Mesodermal cell (in vitro differentiated cells): ENCODE measurements around the gene GALNT2.

Experiments
- H3K27ac ChIP-seq: 2 replicates; pipeline ENCODE4 v1.7.0; 2013; ENCODE audit warnings: mild to moderate bottlenecking, low read depth, low read length, moderate library complexity; ENCODE audit not compliant: severe bottlenecking
- H3K36me3 ChIP-seq: 2 replicates; pipeline ENCODE4 v1.7.1; 2013; ENCODE audit warnings: mild to moderate bottlenecking, low read length, moderate library complexity; ENCODE audit not compliant: control insufficient read depth, insufficient read depth
- H3K4me1 ChIP-seq: one replicate; pipeline ENCODE4 v1.7.1; 2013; ENCODE audit warnings: mild to moderate bottlenecking, low read length; ENCODE audit not compliant: insufficient read depth, control insufficient read depth, poor library complexity, severe bottlenecking
- H3K4me3 ChIP-seq: 2 replicates; pipeline ENCODE4 v1.7.0; 2013; ENCODE audit warnings: low read length, control low read depth, mild to moderate bottlenecking; ENCODE audit not compliant: insufficient read depth, poor library complexity, severe bottlenecking; ENCODE audit errors: extremely low read depth
- H3K9me3 ChIP-seq: 2 replicates; pipeline ENCODE4 v1.7.1; 2013; ENCODE audit warnings: mild to moderate bottlenecking, low read length, moderate library complexity; ENCODE audit not compliant: control insufficient read depth
- WGBS, 2 experiments: methylation state at CpG; one replicate each; pipeline ENCODE4 v1.1.5; 2013; ENCODE audit warnings: missing lambda C conversion rate in 2 of 2; ENCODE audit not compliant: insufficient coverage in 2 of 2; 5-methylcytosine and 5-hydroxymethylcytosine counted together

Gene GALNT2

DNA sequence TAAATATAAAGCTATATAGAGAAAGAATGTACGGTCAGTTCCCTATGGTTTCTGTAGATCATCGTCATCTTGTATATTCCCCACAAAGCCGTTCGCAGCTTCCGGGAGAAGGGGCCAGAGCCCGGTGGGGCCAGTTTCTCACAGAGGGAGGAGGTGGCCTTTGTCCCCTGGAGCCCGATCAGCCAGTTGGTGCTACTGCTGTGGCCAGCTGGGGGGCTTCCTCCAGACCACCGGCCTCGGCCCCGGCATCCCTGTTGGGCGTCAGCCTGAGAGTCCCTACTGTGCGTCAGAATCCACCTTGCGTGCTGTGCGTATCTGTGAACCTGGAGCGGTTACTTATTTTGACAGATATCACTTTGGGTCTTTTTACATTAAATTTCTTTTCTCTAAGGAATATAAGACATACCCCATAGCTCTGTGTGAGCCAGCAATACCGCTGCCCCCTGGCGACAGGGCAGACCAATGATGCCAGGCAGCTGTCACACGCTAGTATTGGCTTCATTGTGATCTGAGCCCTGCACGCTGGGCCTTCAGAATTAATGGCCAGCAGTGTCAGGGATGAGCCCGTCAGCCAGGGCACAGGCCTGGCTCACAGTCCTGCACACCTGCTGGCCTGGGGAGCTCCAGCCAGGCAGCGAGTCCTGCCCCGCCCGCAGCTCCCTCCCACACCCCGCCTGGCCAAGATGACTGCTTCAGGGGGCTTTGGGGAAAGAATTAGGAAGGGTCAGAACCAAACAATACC is 213.2 kb downstream of the GALNT2 start:
- WGBS, 2 experiments: 94 to 95% methylated on average over 20 to 21 of the region's 24 CpGs
- H3K9me3 ChIP-seq: no peaks in the 10 kb centered on the region
- no peak overlapping the region for H3K27ac ChIP-seq
- no peaks in the 10 kb centered on the region for H3K4me1 ChIP-seq
- peaks cover 43% of the 10 kb centered on the region for H3K36me3 ChIP-seq
- no peak overlapping the region for H3K4me3 ChIP-seq

DNA sequence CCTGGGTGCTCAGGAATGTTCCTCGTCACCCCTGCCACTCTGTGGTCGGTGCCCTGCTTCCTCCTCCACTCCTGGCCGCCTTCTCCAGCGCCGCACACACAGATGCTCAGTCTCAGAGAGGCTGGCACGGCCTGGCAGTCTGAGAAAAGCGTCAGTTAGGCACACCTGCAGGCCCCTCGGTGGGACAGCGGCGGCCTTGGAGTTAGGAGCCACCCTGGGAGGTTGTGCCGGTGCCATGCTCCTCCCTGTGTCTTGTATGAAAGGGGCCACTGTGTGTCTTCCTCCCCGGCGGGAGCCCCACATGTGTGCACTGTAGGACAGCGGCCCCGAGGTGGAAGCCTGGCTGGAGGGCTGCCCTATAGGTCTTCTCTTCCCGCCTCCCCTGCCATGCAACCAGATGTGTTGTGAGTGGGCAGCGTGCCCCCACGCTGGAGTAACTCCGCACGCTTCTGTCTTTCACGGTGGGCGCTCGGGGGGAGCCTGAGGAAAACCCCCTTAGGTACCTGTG is 213.9 kb downstream of the GALNT2 start:
- 94 to 96% methylated on average over 22 of the region's 23 CpGs for WGBS, 2 experiments
- H3K4me1 ChIP-seq: no peaks in the 10 kb centered on the region
- no peak overlapping the region for H3K4me3 ChIP-seq
- H3K27ac ChIP-seq: no peak overlapping the region
- no peaks in the 10 kb centered on the region for H3K9me3 ChIP-seq
- H3K36me3 ChIP-seq: peaks cover 43% of the 10 kb centered on the region

DNA sequence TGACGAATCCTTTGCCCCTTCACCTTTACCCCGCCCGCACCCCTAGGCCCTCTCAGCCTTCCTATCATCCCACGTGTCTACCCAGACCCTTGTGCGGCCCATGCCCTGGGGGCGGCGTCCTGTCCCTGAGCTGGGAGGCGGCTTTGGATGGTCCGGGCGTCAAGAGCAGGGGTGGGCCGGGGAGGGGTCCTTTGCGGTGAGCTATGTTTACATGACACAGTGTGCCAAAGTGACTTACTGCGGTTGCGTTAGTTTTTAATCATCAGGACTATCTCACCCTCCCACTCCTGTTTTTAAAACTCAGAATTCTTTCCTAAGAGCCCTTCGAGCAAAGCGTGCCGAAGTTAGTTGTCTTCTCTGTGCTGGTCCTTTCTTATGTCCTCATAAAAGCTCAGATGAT is 214.5 kb downstream of the GALNT2 start:
- H3K4me1 ChIP-seq: no peaks in the 10 kb centered on the region
- H3K4me3 ChIP-seq: no peak overlapping the region
- no peak overlapping the region for H3K27ac ChIP-seq
- WGBS, 2 experiments: 89 to 90% methylated on average over 11 to 14 of the region's 17 CpGs
- H3K36me3 ChIP-seq: peaks cover 37% of the 10 kb centered on the region
- H3K9me3 ChIP-seq: no peaks in the 10 kb centered on the region

DNA sequence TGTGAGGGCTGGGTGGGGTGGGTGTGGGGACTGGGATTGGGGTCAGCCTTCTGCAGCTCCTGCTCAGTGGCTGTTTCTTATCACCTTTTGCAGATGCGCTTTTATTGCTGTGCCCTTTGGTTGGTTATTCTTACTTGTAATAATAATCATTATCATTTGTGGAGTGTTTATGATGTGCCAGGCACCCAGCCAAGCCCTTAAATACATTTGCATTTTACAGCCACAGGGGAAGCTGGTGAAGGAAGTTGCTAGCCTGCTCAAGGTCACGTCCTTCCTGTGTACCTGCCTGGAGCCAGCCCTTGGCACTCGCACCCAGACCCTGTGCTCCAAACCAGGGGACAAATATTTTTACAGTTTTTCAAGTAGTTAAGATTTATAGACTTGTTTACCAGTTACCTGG is 215.1 kb downstream of the GALNT2 start:
- Histone ChIP-seq H3K27ac (no peak overlapping the region), H3K36me3 (peaks cover 31% of the 10 kb centered on the region), H3K4me3 (no peak overlapping the region), H3K9me3 (no peaks in the 10 kb centered on the region), H3K4me1 (no peaks in the 10 kb centered on the region)
- 86 to 100% methylated on average over 1 of the region's 3 CpGs for WGBS, 2 experiments

DNA sequence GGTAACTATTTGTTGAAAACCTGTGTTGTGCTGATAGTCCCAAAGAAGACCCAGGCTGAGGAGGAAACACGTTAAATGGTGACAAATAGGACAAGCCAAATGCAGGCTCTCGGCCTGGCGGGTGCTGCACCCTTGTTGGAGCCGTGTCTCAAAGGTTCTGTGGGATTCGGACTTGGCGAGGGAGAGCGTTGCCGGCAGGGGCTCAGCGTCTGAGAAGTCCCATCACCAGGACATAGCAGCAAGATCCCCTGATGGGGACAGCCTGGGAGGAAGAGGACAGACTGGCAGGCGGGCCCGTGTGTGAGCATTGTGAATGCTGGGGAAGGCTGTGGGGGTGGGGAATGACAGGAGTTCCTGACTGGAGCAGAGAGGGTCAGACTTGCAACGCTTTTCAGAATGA is 216.6 kb downstream of the GALNT2 start:
- no peaks in the 10 kb centered on the region for H3K9me3 ChIP-seq

DNA sequence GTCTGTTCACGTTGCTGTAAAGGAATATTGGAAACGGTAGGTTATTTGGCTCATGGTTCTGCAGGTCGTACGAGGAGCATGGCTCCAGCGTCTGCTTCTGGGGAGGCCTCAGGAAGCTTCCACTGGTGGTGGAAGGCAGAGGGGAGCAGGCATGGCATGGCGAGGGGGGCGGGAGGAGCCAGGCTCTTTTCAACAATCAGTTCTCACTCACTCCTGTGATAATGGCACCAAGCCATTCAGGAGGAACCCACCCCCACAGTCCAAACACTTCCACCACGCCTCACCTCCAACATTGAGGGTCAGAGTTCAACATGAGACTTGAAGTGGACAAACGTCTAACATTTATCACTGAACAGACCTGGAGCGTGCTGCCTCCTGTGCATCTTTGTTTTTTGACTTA is 217.9 kb downstream of the GALNT2 start:
- H3K4me3 ChIP-seq: no peak overlapping the region
- WGBS, 2 experiments: 88 to 100% methylated on average over 5 to 8 of the region's 10 CpGs
- H3K27ac ChIP-seq: no peak overlapping the region
- H3K9me3 ChIP-seq: no peaks in the 10 kb centered on the region
- H3K36me3 ChIP-seq: peaks cover 14% of the 10 kb centered on the region
- H3K4me1 ChIP-seq: no peaks in the 10 kb centered on the region

More for the DNA sequence above, 216.6 kb downstream of the GALNT2 start:
- H3K4me3 ChIP-seq: no peak overlapping the region
- no peak overlapping the region for H3K27ac ChIP-seq
- WGBS, 2 experiments: 89 to 91% methylated on average over 12 of the region's 12 CpGs
- no peaks in the 10 kb centered on the region for H3K4me1 ChIP-seq
- H3K36me3 ChIP-seq: peaks cover 23% of the 10 kb centered on the region

GRCh38 chr1:230285351-230285750 is 218.3 kb downstream of the GALNT2 start:
- no peak overlapping the region for H3K27ac ChIP-seq
- H3K4me3 ChIP-seq: no peak overlapping the region
- 93 to 100% methylated on average over 2 of the region's 7 CpGs for WGBS, 2 experiments
- no peaks in the 10 kb centered on the region for H3K9me3 ChIP-seq
- H3K36me3 ChIP-seq: peaks cover 9% of the 10 kb centered on the region
- H3K4me1 ChIP-seq: no peaks in the 10 kb centered on the region

DNA sequence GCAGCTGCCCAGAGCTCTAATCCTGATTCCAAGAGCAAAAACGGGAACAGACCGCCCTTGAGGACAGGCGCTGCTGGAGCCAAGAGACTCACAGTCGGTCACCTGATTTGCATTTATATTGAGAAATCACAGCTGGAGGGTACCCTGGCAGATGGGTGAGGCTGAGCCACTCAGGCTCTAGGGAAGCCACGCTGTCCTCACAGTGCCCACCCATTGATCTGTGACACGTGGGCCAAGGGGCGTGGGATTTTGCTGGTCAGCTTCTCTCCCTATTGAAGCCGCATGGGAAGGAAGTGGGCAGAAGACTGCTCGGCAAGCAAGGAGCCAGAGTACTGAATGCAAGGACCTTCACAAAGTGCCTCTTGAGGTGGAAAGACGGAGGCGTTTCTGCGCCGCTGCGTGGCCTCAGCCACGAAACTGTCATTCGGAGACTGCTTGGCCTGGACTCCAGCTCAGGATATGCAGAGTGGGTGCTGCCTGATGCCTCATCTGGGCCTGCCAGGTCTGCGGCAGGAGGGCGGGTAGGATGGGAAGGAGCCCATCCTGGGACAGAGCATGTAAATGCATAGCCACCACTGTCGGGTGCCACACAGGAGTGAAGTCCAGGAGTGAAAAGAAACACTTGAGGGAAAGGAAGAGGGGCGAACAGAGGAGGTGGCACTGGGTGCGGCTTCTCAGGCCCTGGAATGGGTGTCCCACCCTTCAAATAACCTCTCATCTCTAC is 219.3 kb downstream of the GALNT2 start:
- 84 to 88% methylated on average over 14 to 20 of the region's 21 CpGs for WGBS, 2 experiments
- Histone ChIP-seq H3K27ac (no peak overlapping the region), H3K4me3 (no peak overlapping the region)

DNA sequence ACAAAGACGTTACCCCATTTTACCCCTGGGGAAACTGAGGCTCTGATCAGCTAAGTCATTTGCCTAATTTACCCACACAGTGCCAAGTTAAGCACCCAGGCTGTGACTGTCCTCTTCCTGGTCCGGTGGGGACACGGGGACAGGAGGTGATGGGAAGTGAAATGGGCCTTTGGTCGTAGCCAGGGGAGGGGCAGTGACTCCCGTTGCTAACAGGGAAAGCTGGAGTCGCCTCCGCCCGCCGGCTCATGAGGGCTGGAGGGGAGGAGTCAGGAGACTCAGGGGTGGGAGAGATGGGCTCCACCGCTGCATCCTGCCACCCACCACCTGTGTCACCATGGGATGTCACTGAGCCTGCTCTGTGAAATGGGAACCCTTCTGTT is 219.8 kb downstream of the GALNT2 start:
- peaks cover 5% of the 10 kb centered on the region for H3K36me3 ChIP-seq
- 92% methylated on average over 2 to 7 of the region's 10 CpGs for WGBS, 2 experiments
- no peak overlapping the region for H3K27ac ChIP-seq
- H3K4me1 ChIP-seq: no peaks in the 10 kb centered on the region
- H3K9me3 ChIP-seq: no peaks in the 10 kb centered on the region
- H3K4me3 ChIP-seq: no peak overlapping the region

More for the DNA sequence above, 219.3 kb downstream of the GALNT2 start:
- Histone ChIP-seq H3K36me3 (peaks cover 5% of the 10 kb centered on the region), H3K4me1 (no peaks in the 10 kb centered on the region), H3K9me3 (no peaks in the 10 kb centered on the region)

DNA sequence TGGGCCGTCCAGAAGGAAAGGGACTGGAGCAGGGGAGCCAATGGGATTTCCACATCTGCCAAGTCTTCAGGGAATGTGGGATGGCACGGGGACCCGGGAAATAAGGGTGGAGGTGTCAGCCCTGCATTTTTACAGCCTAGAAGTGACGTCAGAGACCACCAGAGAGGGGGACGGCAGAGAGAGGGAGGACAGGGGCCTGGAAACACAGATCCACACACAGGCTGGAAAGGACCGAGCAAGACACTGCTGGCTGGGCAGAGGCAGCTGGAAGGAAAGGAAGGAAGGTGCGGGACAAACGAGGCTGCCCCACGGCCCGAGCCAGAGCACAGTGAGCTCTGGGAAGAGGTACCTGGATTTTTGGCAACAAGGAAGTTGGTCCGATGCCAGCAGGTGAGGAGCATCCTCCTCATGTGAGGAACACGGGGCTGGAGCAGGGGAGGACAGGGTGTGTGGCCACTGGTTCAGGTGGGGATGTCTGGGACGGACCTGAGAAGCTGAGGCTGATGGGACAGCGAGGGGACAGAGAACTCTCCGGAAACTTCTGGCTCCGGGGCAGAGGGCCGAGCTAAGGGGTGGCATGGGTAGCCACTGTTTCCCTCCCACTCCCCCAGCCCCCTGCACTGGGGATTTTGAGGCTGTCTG is 220.8 kb downstream of the GALNT2 start:
- Histone ChIP-seq H3K27ac (no peak overlapping the region), H3K4me1 (no peaks in the 10 kb centered on the region), H3K9me3 (no peaks in the 10 kb centered on the region), H3K4me3 (no peak overlapping the region), H3K36me3 (peaks cover 5% of the 10 kb centered on the region)
- WGBS, 2 experiments: 84 to 87% methylated on average over 14 of the region's 17 CpGs
